ENCODE data around the gene A4GNT.

The A4GNT gene

DNA sequence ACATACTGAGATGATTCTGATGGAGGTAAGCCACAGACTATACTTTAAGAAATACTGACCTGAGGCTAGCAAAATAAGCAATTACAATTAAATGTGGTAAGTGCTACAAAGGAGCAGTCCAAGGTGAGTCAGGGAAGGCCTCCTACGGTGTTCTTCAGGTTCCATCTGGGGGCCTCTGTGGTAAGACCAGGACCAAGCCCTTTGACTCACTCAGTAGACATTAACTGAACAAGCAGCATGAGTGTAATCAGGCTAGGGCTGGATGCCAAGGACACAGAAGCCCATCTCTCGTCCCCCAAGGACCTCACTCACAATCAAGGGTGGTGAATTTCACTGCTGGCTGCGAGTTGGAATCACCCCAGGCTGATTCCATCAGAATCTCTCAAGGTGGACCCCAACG is 54.1 kb downstream of the A4GNT start:
- no peak for DNase-seq

Data from activated CD4-positive, CD25-positive, alpha-beta regulatory T cell (primary cell).